Retinal pigment epithelial cell (primary cell): ENCODE data around the gene COX18.

Source experiments
- DNase-seq: peaks from one replicate; pipeline ENCODE4 v3.0.0-alpha.2; 2010; ENCODE audit warnings: low read depth
- H3K4me3 ChIP-seq: 2 replicates; pipeline ENCODE4 v1.5.1; 2011; ENCODE audit warnings: mild to moderate bottlenecking, low read length, control low read depth, moderate library complexity
- TF ChIP-seq, protein P1 (sequence below): conservative IDR thresholded peaks from 2 replicates; pipeline ENCODE4 v1.5.1; 2011; ENCODE audit warnings: low read depth, low read length, control low read depth, inconsistent platforms

COX18 gene

DNA sequence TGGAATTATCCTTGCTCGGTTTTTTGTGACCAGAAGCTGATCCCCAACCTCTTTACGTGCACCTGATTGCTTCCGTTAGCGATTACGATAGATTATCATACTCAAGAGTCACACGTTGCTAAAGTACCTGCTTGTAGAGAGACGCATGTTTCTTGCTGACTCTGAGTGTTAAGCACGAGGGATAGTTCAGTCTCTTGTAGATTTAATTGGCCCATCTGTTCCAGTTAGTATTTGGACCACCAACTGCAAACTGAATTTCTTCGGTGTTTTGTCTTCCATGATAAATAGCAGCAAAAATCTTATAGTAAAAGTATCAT, 516 bp upstream of the COX18 start:
- peak overlapping the region; percentile 80 for H3K4me3 ChIP-seq
- TF ChIP-seq, protein P1, sequence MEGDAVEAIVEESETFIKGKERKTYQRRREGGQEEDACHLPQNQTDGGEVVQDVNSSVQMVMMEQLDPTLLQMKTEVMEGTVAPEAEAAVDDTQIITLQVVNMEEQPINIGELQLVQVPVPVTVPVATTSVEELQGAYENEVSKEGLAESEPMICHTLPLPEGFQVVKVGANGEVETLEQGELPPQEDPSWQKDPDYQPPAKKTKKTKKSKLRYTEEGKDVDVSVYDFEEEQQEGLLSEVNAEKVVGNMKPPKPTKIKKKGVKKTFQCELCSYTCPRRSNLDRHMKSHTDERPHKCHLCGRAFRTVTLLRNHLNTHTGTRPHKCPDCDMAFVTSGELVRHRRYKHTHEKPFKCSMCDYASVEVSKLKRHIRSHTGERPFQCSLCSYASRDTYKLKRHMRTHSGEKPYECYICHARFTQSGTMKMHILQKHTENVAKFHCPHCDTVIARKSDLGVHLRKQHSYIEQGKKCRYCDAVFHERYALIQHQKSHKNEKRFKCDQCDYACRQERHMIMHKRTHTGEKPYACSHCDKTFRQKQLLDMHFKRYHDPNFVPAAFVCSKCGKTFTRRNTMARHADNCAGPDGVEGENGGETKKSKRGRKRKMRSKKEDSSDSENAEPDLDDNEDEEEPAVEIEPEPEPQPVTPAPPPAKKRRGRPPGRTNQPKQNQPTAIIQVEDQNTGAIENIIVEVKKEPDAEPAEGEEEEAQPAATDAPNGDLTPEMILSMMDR = no peak
- DNase-seq = peak; percentile 44

DNA sequence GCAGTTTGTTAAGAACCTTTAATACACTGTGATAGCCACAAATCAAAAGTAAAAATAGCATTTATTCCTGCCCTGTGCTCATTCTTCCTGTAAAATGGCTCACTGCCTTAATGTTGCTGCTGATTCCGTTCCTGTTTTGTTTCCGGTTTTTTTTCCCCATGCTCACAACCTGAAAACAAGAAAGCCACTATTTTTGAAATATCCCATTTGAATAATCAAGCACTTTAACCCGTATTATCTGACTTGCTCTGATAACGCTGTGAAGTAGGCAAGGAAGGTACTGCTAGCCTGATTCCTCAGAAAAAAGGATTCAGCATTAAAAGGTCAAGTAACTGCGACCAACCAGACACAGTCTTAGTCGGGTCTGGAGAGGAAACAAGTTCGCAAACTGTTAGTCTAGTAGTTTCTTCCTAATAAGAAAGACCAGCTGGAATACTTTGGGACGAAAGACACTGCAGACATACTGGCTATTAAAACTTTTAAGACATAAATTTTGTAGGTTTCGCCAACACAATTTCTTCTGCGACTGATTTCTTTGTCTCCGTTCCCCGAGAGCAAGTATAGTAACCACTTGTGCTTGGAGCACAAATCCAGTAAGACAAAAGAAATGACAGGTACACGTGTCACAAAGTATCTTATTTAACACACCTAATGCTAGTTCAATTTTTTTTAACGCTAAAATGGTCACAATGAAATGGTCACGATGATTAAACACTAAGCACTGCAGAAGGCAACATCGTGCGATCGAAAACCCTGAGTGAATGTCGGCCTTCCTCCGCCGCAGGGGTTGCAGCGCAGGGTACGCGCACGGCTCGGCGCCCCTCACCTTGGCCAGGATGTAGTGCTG, 802 bp downstream of the COX18 start:
- TF ChIP-seq, protein P1 = no peak
- peak overlapping the region; percentile 80 for H3K4me3 ChIP-seq
- DNase-seq = no peak

DNA sequence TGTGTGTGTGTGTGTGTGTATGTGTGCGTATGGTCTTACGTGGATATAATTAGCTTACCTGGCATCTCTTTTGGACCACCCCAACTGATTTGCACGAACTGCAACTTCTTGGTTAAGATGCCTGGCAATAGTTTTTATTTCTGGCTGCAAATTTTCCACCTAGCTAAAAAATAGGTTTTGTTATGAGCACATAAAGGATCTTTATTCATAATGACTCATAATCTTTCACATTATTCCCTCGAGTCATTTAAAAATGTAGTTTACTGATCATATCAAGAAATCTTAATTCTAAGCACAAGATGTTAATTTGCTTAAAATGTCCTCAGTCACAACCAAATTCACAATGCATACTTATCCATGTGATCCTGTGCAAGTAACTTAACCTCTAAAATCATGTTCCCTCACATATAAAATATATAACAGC, 1.5 kb downstream of the COX18 start:
- no peak for DNase-seq

DNA sequence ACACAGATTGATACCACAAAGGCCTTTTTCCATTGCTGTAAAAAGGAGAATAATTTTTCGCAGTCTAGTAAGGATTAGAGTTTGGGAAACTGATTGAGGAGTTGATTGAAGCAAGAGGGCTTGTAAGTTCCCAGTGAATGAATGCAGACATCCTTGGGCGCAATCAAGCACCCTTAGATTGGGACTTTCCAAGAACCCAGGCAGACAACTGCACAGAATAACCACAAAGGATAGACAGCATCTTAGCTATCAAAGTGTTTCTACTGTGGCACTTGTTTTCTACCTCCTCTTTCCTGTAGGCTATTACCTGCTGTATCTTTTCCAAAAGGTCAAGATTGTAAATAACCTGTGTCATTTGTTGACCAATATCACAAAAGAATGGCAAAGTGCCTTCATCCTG, 2.6 kb downstream of the COX18 start:
- TF ChIP-seq, protein P1 = no peak
- DNase-seq = no peak
- H3K4me3 ChIP-seq = no peak overlapping the region

More for the DNA sequence above, 1.5 kb downstream of the COX18 start:
- peak overlapping the region; percentile 80 for H3K4me3 ChIP-seq
- TF ChIP-seq, protein P1 = no peak

DNA sequence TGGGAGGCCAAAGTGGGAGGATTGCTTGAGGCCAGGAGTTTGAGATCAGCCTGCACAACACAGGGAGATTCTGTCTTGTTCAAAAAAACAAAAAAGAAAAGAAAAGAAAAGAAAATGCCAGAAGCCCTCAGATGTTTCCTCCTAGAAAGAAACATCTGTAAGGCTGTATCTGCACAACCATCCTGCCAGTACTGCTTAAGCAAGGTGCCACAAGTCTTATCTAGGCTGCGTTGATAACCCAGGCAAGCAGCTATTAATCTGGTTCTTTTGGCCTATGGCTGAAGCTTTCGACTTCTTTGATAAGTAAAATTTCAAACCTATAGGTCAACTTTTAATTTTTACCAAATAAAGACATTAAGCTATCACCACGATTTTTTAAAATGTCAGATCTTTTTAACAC, 3.1 kb downstream of the COX18 start:
- TF ChIP-seq, protein P1 = no peak
- H3K4me3 ChIP-seq = no peak overlapping the region
- DNase-seq = no peak

DNA sequence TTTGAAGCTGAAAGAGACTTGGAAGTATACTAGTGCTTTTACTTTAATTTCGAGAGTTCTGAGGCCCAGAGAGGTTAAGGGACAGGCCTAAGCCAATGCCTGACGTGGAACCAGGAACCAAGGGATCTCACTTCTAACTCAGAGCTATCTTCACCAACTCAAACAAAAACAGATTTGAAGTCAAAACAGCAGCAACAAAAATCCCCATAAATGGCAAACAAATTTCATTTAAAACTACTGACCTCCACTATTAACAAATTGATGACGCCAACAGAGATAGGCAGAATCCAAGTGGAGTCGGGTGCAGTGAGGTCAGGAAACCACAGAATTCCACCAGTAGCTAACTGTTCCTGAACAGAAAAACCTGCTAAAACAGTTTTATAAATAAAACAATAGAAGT, 5.0 kb downstream of the COX18 start:
- TF ChIP-seq, protein P1 = no peak
- H3K4me3 ChIP-seq = no peak overlapping the region
- DNase-seq = no peak

DNA sequence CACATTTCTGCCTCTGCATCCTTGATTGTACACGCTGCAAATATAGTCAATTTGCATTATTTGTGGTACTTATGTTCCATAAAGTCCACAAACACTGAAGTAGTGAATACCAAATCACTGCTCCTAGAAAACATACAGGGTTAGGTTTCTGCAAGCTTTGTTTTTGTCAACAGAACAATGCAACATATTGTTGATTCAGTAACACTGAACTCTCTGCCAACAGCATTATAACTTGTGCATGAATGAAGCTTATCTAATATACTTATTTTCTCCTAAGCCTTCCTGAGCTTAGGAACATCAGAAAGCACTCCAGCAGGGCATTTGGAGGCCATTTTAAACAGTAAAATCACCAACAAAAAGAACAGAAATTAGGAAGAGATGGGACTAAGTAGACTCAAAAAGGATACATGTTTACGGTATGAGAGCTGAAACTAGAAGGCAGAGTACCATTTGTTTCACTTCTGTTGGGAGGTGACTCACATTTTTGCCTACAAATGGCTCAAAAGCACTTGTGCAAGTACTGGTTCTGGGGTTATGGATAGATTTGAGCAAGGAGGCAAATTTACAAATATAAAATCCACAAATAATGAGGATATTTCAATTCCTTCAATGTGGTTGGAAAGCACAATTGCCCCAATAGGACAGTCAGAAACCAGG, 14.1 kb downstream of the COX18 start:
- TF ChIP-seq, protein P1 = no peak
- no peak for DNase-seq
- H3K4me3 ChIP-seq = no peak overlapping the region
